Activated CD4-positive, CD25-positive, alpha-beta regulatory T cell treated with anti-CD3 and anti-CD28 coated beads, Interleukin-2, amount 50 U/mL, for 72 hours (primary cell): ENCODE results near the gene CD7.

Experiments
- DNase-seq: peaks from one replicate; pipeline ENCODE4 v3.0.0; 2021

Gene CD7

DNA sequence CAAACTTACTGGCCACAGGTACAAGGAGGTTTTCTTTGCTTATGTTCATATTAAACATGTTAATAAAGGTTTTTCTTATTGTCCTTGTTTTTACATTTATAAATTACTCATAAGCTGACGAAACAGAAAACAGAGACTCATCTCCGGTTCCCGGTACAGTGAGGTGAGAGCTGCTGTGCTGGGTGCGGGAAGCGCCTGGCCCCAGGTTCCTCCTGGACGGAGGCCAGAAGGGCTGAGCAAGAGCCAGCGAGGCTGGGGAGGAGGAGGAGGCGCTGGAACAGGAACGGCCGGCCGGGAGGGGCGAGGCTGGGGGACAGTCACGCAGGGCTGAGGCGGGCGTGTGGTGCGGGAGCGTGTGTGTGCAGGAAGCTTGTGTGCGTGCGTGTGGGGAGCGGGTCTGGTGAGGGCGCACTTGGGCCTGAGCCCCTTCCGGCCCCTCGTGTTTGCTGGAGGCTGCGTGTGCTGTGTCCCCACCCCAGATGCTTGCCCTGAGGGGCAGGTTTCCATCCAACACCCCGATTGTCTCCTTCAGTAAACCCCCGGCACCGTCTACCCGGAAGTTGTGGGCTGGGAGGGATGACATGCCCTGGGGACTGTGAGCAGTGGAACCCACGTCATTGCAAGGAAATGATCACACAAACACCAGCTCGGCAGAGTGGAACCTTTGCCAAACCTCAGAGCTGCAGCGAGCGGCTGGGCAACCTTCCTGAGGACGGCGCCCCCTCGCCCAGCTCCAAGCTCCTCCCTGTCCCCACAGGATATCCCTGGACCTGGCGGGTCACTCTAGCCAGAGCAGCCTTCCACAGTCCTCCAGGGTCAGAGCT is 19.5 kb downstream of the CD7 start:
- peak; percentile 81 for DNase-seq

DNA sequence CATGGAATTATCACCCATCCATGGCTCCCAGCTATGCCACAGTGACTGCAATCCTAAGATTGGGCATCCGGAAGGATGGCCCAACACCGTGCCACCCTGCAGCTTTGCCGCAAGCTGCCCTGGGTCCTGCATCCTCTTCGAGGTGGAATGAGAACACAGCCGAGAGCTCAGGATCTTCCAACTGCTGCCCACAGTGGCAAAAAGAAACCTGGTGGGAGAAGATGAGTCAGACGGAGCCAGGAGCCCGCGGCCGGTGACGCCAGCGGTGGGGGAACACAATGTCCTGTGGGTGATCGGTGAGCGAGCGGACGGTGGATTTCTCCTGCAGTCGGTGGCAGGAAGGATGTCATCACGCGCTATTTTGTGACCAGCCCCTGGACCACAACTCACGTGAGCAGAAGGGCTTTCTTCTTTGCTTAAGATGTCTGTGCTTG is 20.1 kb downstream of the CD7 start:
- DNase-seq: peak; percentile 80

DNA sequence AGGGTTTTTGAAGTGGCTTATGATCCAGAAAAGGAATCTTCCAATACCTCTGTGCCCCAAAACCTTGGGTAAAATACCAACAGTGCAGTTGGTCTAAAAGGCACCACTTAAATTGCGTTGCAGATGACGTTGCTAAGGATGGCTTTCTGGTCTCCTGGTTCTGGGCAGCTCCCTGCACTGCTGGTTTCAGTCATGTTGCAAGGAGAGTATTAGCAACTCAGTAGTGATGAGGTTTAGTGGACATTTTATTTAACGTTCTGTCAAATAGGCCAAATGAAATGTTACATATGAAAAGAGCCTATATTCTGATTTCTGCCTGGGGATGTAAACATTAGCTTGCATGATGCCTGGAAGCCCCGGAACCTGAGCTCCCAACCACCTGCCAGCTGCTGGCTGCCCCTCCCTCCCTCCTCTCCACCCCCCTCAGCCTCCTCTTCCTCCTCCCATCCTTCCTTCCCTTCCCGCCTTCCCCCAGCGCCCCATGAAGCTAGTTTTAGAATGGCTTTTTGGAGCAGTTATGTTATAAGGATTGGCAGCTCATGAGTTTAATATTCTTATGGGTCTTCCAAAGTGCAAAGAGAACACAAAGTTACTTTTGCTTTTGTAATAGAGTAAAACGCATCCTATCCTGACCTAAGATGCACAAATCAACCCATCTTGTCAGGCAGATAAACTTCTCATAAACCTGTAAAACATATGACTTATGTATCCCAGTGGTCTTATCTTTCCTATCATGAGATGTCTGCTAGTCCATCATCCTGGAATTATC is 20.7 kb downstream of the CD7 start:
- DNase-seq: no peak

DNA sequence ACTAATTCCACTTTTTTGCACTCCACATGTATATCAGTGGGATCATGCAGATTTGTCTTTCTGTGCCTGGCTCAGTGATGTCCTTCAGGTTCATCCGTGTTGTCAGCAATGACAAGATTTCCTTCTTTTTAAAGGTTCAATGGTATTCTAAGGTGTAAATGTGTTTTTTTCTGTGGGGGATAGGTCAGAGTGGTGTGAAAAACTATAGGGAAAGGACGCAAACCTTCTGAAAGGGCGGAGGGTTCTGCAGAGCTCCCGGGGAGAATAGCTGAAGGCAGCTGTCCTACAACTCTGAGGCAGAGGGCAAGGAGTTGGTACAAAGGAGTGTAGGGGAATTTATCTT is 22.0 kb downstream of the CD7 start:
- DNase-seq: no peak

DNA sequence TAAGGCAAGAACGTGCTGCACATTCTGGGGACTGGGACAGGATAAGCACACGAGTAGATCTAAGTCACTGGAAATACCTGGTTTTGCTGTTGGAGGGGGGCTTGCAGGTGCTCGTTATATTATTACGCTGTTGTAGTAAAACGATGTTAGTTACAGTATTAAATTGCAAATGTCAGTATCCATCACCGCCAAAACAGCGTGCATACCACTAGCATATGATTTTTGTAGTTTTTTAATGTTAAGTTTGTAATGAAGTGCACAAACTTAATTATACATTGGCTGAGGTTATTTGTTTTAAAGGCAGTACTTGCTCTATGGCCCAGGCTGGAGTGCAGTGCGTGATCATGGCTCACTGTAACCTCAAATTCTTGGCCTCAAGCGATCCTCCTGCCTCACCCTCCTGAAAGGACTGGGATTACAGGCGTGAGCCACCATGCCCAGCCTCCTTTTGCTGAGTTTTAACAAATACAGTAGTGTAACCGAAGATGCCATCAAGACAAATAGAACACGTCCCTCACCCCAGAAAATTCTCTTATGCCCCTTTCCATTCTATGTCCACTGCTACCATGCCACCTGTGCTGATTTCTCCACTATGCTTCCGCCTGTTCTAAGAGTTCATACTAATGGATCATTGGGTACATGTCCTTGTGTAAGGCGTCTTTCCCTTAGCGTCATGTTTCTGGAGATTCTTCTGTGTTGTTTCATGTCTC is 23.2 kb downstream of the CD7 start:
- no peak for DNase-seq

DNA sequence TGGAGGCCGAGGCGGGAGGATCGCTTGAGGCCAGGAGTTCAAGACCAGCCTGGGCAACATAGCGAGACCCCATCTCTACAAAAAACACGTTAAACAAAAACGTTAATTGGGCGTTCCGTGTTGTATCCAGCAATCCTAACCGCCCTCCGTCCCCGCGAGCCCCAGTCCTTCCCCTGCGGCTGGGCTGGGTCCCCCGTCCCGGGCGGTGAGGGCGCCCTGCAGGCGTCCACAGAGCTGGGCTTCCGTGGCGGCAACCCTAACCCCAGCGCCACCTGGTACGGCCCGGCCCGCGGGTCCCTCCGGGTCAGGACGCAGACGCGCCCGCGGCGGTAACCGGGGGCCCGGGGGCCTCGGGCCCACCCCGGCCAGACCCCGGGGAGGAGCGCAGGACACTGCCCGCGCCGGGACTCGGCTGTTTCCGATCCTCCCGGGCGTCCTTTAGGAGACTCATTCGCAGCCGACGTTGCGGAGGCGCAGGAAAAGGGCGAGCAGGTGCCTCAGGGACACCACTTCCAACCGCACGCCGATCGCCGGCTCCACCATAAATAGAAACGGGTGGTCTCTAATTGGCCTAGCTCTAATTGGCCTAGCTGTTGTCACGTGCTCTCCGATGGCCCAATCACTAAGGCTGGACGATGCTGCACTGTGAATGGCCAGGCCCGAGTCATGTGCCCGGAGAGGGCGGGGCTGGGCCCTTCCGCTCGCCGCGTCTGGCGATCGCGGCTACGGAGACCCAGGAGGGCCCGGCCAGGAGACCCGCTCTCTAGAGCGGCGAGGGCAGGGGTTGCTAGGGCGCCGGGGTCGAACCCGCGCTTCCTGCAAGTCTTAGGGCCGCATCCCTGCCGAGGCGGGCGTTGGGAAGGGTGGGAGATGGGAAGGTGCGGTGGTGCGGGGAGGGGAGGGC is 24.9 kb downstream of the CD7 start:
- DNase-seq: peak; percentile 89

DNA sequence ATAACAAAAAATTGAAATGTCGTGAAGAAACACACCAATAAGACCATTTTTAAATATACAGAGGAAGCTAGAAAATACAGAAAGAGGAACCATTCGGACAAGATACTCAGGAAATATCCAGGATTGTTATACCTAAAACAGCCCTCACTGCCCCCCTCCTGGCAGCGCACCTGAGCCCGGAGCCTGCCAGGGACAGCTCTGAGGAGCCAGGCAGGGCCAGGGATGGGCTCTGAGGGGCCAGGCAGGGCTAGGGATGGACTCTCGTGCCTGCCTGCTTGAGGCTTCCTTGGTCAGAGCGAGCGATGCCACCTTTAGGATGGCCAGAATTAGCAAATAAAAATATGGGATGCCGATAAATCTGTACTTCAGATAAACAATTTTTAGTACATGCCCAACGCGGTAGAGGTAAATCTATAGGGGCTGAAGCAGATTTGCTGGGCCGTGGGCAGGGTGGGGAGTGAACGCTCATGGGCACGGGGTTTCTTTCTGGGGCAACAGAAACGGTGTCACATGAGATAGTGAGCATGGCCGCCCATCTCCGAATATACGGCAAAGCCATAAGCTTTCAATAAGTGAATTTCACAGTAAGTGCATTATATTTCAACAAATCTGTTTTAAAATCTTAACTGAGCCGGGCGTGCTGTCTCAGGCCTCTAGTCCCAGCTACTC is 25.7 kb downstream of the CD7 start:
- DNase-seq: no peak

DNA sequence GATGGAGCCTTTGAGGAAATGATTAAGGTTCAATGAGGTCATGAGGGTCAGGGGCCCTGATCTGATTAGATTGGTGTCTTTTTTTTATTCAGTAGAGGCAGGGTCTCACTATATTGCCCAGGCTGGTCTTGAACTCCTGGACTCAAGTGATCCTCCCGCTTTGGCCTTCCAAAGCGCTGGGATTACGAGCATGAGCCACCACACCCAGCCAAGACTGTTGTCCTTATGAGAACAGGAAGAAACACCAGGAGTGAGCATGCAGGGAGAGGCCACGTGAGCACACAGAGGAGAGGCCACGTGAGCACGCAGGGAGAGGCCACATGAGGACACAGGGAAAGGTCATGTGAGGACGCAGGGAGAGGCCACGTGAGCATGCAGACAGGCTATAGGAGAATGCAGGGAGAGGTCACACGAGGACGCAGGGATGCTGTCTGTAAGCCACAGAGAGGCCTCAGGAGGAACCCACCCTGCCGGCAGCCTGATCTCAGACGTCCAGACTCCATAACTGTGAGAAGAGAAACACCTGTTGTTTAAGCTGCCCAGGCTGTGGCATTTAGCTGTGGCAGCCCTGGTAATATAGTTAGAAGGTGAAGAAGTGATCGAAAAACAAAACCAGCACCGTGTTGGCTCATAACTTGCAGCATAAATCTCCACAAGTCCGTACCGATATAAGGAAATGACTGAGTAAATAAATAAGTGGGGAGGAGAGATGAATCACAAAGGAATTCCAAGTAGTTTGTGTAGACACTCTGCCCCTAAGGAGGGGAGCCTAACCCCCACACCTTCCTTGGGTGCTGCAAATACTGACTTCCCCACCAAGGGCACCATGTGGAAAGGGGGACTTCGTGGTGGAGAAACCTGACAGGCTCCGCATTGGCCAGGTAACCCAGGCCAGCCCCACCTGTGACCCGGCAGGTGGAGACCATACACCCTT is 29.3 kb downstream of the CD7 start:
- no peak for DNase-seq

DNA sequence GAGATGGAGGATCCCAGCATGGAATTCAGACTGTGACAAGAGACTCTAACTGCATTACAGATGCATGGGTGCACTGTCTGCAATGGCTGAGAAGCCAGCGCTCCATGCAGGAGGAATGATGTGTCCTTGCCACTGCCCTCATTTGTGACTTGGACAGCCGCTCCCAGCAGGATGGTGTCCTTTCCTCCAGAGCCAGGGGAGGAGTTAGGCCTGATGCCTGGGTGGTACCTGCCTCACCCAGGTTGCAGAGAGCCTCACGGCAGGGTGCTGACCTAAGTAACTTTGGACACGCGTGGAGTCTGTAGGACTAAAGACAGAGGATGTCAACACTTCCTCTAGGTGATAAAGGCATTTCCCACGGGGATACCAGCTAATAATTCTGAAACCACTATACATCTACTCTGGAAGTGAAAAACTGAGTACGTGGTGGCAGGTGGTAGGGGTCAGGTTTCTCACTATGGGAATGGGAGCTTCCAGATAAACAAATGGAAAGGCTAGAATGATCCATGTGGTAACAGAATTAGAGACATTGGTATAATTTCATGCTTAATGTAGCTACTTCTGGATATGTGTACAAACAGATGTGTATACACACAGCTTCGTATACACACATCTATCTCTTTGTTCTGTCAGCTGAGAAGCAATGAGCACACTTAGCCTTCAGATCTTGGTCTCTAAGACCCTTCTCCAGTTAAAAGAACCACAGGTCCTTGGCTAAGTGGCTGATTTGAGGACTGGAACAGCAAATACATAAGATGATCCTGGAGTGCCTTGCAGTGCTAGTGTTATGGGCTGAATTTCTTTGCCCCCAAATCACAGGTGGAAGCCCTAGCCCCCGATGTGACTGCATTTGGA is 30.2 kb downstream of the CD7 start:
- DNase-seq: no peak

DNA sequence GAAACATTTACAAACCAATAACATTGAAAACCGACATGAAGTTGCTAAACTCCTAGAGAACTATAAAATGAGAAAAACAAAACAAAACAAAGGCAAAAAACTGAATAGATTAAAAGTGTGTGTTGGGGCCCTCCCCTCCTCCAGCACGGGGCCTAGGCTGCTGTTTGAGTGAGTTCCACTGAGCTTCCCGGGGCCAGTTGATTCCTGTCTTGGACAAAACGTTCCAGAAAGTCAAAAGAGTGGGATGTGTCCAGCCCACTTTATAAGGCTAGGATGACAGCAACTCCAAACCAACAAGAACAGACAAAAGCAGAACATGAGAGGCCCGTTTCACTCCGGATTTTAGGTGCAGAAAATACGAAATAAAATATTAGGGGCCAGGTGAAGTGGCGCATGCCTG is 32.3 kb downstream of the CD7 start:
- DNase-seq: no peak

DNA sequence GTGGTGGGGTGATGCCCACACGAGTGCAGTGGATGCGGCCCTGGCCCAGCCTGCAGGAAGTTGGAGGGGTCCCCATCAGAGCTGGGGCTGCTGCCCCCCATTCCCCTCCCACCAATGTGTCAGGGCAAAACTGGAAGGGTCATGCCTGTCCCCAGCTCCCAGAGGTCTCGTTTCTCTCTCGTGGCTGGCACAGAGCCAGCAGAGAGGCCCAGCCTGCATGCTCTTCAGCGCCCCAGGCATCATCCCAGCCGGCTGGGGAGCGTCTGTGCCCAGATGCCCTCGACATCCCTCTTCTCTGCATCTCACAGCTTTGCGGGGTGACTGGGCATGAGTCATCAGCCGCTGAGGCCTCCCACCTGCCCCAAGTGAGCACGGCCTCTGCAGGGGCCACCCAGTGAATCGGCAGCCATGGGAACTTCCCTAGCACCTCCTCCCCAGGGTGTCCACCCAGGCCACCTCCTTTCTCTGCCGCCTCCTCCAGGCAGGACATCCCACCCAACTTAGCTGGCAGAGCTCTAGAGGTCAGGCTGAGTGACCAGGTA is 34.1 kb downstream of the CD7 start:
- peak; percentile 48 for DNase-seq

DNA sequence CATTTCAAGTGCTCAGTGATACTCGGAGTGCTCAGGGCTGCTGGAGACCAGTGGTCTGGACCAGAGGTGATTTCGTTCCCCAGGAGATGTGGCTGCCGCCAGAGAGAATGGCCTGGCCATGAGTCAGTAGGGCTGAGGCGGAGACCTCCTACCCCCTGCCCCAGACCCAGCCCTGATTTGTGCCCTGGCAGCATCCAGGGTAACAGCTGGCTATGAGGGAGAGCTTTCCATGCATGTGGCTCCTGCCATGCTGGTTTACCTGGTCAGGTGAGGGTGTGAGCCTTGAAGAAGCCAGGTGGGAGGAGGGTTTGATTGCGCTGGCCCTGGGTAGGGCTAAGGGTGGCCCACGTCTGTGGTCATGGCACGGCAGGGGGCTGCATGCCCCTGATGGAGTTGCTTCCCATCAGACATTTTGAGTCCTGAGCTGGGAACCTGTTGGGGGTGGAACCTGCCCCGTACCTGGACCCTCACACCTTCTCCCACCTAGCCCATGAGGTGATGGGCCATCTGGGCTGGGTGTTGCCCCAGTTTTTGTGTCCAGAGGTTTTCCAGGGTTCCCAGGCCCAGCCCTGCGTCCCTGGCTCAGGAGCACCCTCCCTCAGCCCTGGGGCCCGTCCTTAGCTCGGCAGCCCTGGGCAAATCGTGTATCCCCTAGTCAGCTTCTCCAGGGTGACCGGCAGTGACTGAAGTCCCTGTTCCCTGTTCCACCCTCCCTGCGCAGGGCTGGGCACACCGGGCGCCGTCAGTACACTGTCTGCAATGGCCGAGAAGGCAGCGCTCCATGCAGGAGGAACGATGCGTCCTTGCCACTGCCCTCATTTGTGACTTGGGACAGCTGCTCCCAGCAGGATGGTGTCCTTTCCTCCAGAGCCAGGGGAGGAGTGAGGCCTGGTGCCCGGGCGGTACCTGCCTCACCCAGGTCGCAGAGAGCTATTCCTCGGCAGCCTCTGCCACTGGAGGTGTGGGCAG is 34.9 kb downstream of the CD7 start:
- no peak for DNase-seq

DNA sequence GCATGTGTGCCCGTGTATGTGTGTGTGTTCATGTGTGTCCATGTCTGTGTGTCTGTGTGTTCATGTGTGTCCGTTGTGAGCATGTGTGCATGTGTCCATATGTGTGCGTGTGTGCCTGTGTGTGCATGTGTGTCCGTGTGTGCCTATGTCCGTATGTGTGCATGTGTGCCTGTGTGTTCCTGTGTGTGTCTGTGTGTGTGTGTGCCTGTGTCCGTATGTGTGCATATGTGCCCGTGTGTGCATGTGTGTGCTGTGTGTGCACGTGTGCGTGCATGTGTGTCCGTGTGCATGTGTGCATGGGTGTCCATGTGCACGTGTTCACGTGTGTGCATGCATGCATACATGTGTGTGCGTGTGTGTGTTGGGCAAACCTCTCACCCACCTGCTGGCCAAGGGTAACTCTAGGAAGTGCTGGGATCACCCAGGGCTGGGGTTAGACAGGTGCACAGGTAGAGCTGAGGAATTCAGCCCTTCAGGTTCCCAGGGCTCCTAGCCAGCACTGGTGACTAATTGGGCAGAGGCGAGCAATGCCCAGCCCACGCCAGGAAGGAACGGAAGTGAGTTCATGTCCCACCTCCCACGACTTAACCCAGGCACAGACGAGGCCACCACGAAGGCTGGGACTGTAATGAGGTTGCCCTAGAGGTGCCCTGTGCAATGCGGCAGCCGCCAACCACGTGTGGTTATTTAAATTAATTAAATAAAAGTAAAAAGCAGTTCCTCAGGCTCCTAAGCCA is 35.7 kb downstream of the CD7 start:
- no peak for DNase-seq

DNA sequence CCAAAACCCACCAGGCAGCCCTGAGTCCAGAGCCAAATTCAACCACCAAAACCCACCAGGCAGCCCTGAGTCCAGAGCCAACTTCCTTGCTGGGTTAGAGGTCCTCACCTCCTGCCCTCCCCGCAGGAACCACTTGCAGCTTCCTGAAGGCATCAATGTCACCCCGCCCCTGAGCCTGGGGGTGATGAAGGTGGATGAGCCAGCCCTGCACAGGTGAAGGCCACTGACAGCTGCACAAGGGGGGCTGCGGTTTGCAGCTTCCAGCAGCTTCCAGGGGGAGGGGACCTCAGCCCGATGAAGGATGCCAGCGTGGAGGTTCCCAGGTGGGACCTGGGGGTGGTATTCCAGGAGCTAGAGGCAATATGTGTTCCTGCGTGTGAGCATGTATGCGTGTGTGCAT is 36.3 kb downstream of the CD7 start:
- DNase-seq: no peak

DNA sequence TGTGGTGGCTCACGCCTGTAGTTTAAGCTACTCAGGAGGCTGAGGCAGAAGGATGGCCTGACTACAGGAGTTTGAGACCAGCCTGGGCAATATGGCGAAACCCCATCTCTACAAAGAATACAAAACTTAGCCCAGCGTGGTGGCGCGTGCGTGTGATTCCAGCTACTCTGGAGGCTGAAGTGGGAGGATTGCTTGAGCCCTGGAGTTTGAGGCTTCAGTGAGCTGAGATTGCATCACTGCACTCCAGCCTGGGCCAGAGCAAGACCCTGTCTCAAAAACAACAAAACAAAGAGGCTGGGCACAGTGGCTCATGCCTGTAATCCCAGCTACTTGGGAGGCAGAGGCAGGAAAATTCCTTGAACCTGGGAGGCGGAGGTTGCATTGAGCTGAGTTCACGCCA is 36.9 kb downstream of the CD7 start:
- no peak for DNase-seq

DNA sequence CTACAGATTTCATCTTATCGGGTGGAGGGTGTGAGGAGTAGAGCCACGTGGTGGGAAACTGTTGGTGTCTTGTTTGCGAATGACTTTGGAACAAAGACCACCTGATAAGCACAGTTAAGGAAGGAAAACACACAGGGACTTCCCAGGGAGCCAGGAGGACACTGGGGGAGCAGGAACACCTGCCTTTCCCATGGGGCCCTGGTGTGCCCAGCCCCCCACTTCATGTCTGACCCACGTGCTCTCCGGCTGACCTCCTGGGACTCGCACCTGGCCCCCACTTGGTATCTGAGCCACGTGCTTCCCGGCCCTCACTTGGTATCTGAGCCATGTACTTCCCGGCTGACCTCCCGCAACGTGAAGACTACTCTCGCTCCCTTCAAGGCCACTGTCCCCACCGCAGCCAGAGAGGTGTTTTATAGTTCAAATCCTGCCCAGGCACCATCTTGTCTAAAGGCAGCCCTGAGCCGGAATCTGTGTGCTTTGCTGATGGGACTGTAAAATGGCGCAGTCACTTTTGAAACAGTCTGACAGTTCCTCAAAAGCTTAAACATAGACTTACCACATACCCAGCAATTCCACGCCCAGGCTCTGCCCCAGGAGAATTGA is 38.5 kb downstream of the CD7 start:
- no peak for DNase-seq

DNA sequence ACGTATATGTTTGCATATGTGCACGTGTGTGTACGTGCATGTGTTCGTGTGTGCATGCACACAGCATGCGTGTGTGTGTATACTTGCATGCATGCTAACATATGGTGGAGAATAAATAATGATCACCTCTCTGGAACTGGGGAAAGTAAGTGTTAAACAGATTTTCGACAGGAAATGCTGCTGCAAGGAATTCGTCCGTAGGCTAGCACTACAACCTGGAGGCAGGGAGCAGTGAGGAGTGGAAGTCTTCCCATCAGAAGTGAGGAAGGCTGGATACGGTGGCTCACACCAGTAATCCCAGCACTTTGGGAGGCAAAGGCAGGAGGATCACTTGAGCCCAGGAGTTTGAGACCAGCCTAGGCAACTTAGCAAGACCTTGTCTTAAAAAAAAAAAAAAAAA is 39.1 kb downstream of the CD7 start:
- no peak for DNase-seq
